HepG2 (cell line): Measurements from ENCODE around the gene LRP1B. TPM values are rescaled to one million over a fixed set of nuclear protein-coding genes. Genes with fewer than 3 reads are reported as not detected.

Experiments
- ATAC-seq: fragments of 200-7000 bp; cut with Tn5 transposase; 3 replicates; pipeline ENCODE4 v1.9.1; 2020; ENCODE audit warnings: mild to moderate bottlenecking, moderate library complexity
- BruUV-seq: library from RNA; stranded (reverse); fragments of 400-500 nt; replicated peaks from 2 replicates; lab custom pipeline; 2021; lab: Mats Ljungman, UMichigan
- CTCF ChIA-PET: fragments of 300-600 bp; formaldehyde crosslinking; extraction: SDS; loops from one replicate; lab custom pipeline; 2021; ENCODE audit warnings: low total read pairs, inconsistent platforms, low intra/inter-chr PET ratio; lab: Yijun Ruan, JAX
- POLR2A ChIA-PET: fragments of 350-600 bp; sonication (Branson Sonifier 250); formaldehyde crosslinking; loops from one replicate; lab custom pipeline; 2020; ENCODE audit warnings: antibody characterized with exemption, inconsistent platforms; lab: Yijun Ruan, JAX
- DNase-seq: peaks from one replicate; pipeline ENCODE4 v3.0.0-alpha.2; 2015; ENCODE audit warnings: low spot score
- FAIRE-seq: peaks from 3 replicates; lab custom pipeline; 2011; peaks lifted over from hg19 to GRCh38; lab: Jason Lieb, UNC
- H2AFZ ChIP-seq: one replicate; pipeline ENCODE4 v1.6.1; 2011; ENCODE audit warnings: low read length, inconsistent platforms
- H3K27ac ChIP-seq: fragments of 300-600 bp; 3 replicates; pipeline ENCODE4 v1.8.0; 2011; ENCODE audit warnings: mixed run types, mild to moderate bottlenecking, mixed read lengths, low read length, inconsistent platforms; ENCODE audit not compliant: insufficient read depth; ENCODE audit errors: extremely low read length
- H3K27me3 ChIP-seq, 2 experiments: fragments of 200-600 bp in 1 of 2; 2 replicates in 1 of 2; 3 replicates in 1 of 2; pipeline versions ENCODE4 v1.6.0 to v1.8.0; 2011; ENCODE audit warnings: low read length in 2 of 2, mild to moderate bottlenecking in 2 of 2, moderate library complexity in 2 of 2, inconsistent platforms in 1 of 2; ENCODE audit not compliant: insufficient read depth in 2 of 2, control insufficient read depth in 1 of 2
- H3K36me3 ChIP-seq, 2 experiments: fragments of 200-600 bp in 1 of 2; replicated peaks in 1 of 2; 2 replicates in 1 of 2; 3 replicates in 1 of 2; pipeline versions ENCODE4 v1.5.1 to v1.8.0; 2011; ENCODE audit warnings: low read length in 2 of 2, inconsistent platforms in 1 of 2; ENCODE audit not compliant: insufficient read depth in 2 of 2, control insufficient read depth in 1 of 2
- H3K4me1 ChIP-seq: 2 replicates; pipeline ENCODE4 v1.5.1; 2012; ENCODE audit warnings: low read length, inconsistent platforms; ENCODE audit not compliant: insufficient read depth
- H3K4me2 ChIP-seq: 2 replicates; pipeline ENCODE4 v1.6.0; 2011; ENCODE audit warnings: low read depth, low read length, inconsistent platforms
- H3K4me3 ChIP-seq, 3 experiments: fragments of 200-600 bp in 1 of 3; sonication (generic), shearing (Covaris generic) in 1 of 3; replicated peaks in 1 of 3; 2 replicates each; pipeline ENCODE4 v1.5.1; 2011 to 2016; ENCODE audit warnings: low read length in 3 of 3, inconsistent platforms in 2 of 3, low read depth in 2 of 3, mild to moderate bottlenecking in 2 of 3, control low read depth in 1 of 3, mixed read lengths in 1 of 3; ENCODE audit not compliant: insufficient read depth in 1 of 3
- H3K79me2 ChIP-seq: one replicate; pipeline ENCODE4 v1.6.1; 2011; ENCODE audit warnings: low read length, inconsistent platforms; ENCODE audit not compliant: insufficient read depth
- H3K9ac ChIP-seq: 2 replicates; pipeline ENCODE4 v1.6.0; 2011; ENCODE audit warnings: mild to moderate bottlenecking, low read depth, low read length, inconsistent platforms; ENCODE audit not compliant: insufficient read depth
- H3K9me3 ChIP-seq: 2 replicates; pipeline ENCODE4 v1.5.1; 2012; ENCODE audit warnings: mild to moderate bottlenecking, low read length
- H4K20me1 ChIP-seq: 2 replicates; pipeline ENCODE4 v1.6.0; 2011; ENCODE audit warnings: inconsistent platforms, mild to moderate bottlenecking, low read length, moderate library complexity; ENCODE audit not compliant: insufficient read depth
- ATF1 ChIP-seq: IDR thresholded peaks from 2 replicates; pipeline ENCODE4 v1.6.1; 2016; ENCODE audit warnings: mild to moderate bottlenecking, control low read depth
- BORCS8-MEF2B ChIP-seq: sonication (generic); formaldehyde crosslinking; IDR thresholded peaks from 2 replicates; pipeline ENCODE4 v1.8.0; 2022; ENCODE audit warnings: mild to moderate bottlenecking, missing genetic modification reagents
- CC2D1A ChIP-seq: sonication (generic); formaldehyde crosslinking; IDR thresholded peaks from 2 replicates; pipeline ENCODE4 v1.8.1; 2023; ENCODE audit warnings: mild to moderate bottlenecking, missing genetic modification reagents
- GPN1 ChIP-seq: sonication (generic); formaldehyde crosslinking; IDR thresholded peaks from 2 replicates; pipeline ENCODE4 v1.5.1; 2020; ENCODE audit warnings: missing genetic modification reagents, borderline replicate concordance
- POLR2AphosphoS5 ChIP-seq: IDR thresholded peaks from 2 replicates; pipeline ENCODE4 v1.6.1; 2012; ENCODE audit warnings: low read depth, low read length
- SMARCE1 ChIP-seq: fragments of 450-650 bp; IDR thresholded peaks from 2 replicates; pipeline ENCODE4 v1.6.1; 2017; ENCODE audit warnings: borderline replicate concordance
- ZBTB10 ChIP-seq: sonication (generic); formaldehyde crosslinking; IDR thresholded peaks from 2 replicates; pipeline ENCODE4 v1.4.0; 2020; ENCODE audit warnings: missing genetic modification reagents, borderline replicate concordance
- ZNF720 ChIP-seq: sonication (generic); formaldehyde crosslinking; IDR thresholded peaks from 2 replicates; pipeline ENCODE4 v1.4.0; 2020; ENCODE audit warnings: missing genetic modification reagents
- WGBS: methylation state at CpG from one replicate; pipeline ENCODE4 v1.1.6; 2017; ENCODE audit warnings: low lambda C conversion rate; 5-methylcytosine and 5-hydroxymethylcytosine counted together
- in situ Hi-C: cut with HindIII; loops from 2 replicates; pipeline ENCODE4 v1.10.0; 2017; ENCODE audit warnings: low pct_unique_long_range_greater_than_20kb; ENCODE audit not compliant: extremely low pct_ligation_motif_present
- intact Hi-C: fragments of 100-400 bp; cut with micrococcal nuclease; formaldehyde crosslinking; loops from one replicate; pipeline ENCODE4 v1.10.0; 2022; ENCODE audit not compliant: unreplicated experiment
- polyA plus RNA-seq, 8 experiments: library from polyadenylated mRNA; depleted of rRNA in 3 of 8; stranded (reverse) in 7 of 8; unstranded in 1 of 8; fragments of >200 nt; fragmentation: Illumina TruSeq in 4 of 8; extraction: Trizol in 4 of 8; gene quantifications; 2 replicates each; pipeline versions ENCODE4 v1.2.1 to v1.2.3, GENCODE V29; 2011 to 2016; ENCODE audit warnings: low read depth in 4 of 8, missing spikeins in 1 of 8, mixed read lengths in 1 of 8; ENCODE audit not compliant: insufficient read depth in 1 of 8
- total RNA-seq, 5 experiments: library from RNA; depleted of rRNA; stranded (reverse); fragments of >200 nt; fragmentation: Illumina TruSeq; extraction: Trizol; gene quantifications; 2 replicates each; pipeline ENCODE4 v1.2.3, GENCODE V29; 2016; ENCODE audit warnings: low read depth in 1 of 5

Gene LRP1B
- total and polyA plus RNA-seq, 2 of the 13 experiments (the other 11 are each of a cell fraction or from before 2014, with no cell fraction given) = 0.04 TPM; not detected in 1

GRCh38 chr2:140597836-140598235 lies 1533.0 kb downstream of the LRP1B start:
- Histone ChIP-seq H3K4me2 (no peak overlapping the region), H3K9me3 (no peaks in the 10 kb centered on the region), H3K9ac (no peak overlapping the region), H3K27ac (no peak overlapping the region), H3K4me3 (no peak overlapping the region), H4K20me1 (no peaks in the 10 kb centered on the region), H3K27me3 (no peaks in the 10 kb centered on the region), H3K4me1 (no peaks in the 10 kb centered on the region), H3K36me3 (no peaks in the 10 kb centered on the region), H2AFZ (no peak overlapping the region), H3K79me2 (no peaks in the 10 kb centered on the region)
- POLR2A ChIA-PET = no interaction called here
- ATAC-seq = no peak
- WGBS = 0% methylated on average over 1 of the region's 1 CpG
- TF ChIP-seq SMARCE1 = no peak
- no peak for TF ChIP-seq ZNF720 (CRISPR knock-in tag)
- no peak for TF ChIP-seq POLR2AphosphoS5
- no peak for TF ChIP-seq CC2D1A (CRISPR knock-in tag)
- no peak for TF ChIP-seq ZBTB10
- TF ChIP-seq GPN1 (CRISPR knock-in tag) = no peak
- TF ChIP-seq ATF1 (CRISPR knock-in tag) = no peak
- TF ChIP-seq BORCS8-MEF2B = no peak
- FAIRE-seq = no peak
- no TSS peak for BruUV-seq
- CTCF ChIA-PET = no interaction called here
- in situ Hi-C loops (no loop called here), intact Hi-C loops (no loop called here)
- DNase-seq = no peak
